Activated CD8-positive, alpha-beta T cell treated with anti-CD3 and anti-CD28 coated beads for 36 hours (primary cell): ENCODE results near the gene ICOS. TPM values are rescaled to one million over a fixed set of nuclear protein-coding genes. Genes with fewer than 3 reads are reported as not detected.

Experiments
- ATAC-seq: fragments of 200-7000 bp; cut with Tn5 transposase; one replicate; pipeline ENCODE4 v1.10.0; 2021; ENCODE audit warnings: mild to moderate bottlenecking, moderate library complexity
- CTCF ChIA-PET: fragments of 350-600 bp; sonication (Branson Sonifier 250); formaldehyde crosslinking; loops from one replicate; lab custom pipeline; 2021; ENCODE audit warnings: antibody characterized with exemption; lab: Charles Lee
- POLR2A ChIA-PET: fragments of 350-600 bp; sonication (Branson Sonifier 250); formaldehyde crosslinking; loops from one replicate; lab custom pipeline; 2021; ENCODE audit warnings: antibody characterized with exemption; lab: Charles Lee
- DNase-seq: peaks from one replicate; pipeline ENCODE4 v3.0.0-alpha.2; 2020
- H3K27ac Mint-ChIP-seq: one replicate; pipeline ENCODE4 v1.8.0; 2021; ENCODE audit warnings: mild to moderate bottlenecking, mixed read lengths
- H3K27me3 Mint-ChIP-seq: one replicate; pipeline ENCODE4 v1.8.0; 2021; ENCODE audit warnings: mixed read lengths
- H3K36me3 Mint-ChIP-seq: one replicate; pipeline ENCODE4 v1.8.0; 2021; ENCODE audit warnings: low read depth, mixed read lengths
- H3K4me1 Mint-ChIP-seq: one replicate; pipeline ENCODE4 v1.8.0; 2021; ENCODE audit warnings: low read depth, mixed read lengths
- H3K4me3 Mint-ChIP-seq: one replicate; pipeline ENCODE4 v1.8.0; 2021; ENCODE audit warnings: mild to moderate bottlenecking, moderate library complexity, mixed read lengths
- H3K9me3 Mint-ChIP-seq: one replicate; pipeline ENCODE4 v1.8.0; 2021; ENCODE audit warnings: mixed read lengths
- intact Hi-C: fragments of 100-400 bp; cut with micrococcal nuclease; formaldehyde crosslinking; loops from one replicate; pipeline ENCODE4 v1.10.0; 2022
- total RNA-seq, 2 experiments: library from RNA; stranded (reverse); gene quantifications; one replicate each; pipeline ENCODE4 v1.2.3, GENCODE V29; 2021
- TF ChIP-seq, protein P1 (sequence below): fragments of 200-600 bp; IDR thresholded peaks from one replicate; pipeline ENCODE4 v1.8.0; 2022; ENCODE audit warnings: antibody characterized with exemption, mild to moderate bottlenecking

Gene ICOS
- total RNA-seq, 2 experiments from 2014 or later = 55.0 to 55.6 TPM

DNA sequence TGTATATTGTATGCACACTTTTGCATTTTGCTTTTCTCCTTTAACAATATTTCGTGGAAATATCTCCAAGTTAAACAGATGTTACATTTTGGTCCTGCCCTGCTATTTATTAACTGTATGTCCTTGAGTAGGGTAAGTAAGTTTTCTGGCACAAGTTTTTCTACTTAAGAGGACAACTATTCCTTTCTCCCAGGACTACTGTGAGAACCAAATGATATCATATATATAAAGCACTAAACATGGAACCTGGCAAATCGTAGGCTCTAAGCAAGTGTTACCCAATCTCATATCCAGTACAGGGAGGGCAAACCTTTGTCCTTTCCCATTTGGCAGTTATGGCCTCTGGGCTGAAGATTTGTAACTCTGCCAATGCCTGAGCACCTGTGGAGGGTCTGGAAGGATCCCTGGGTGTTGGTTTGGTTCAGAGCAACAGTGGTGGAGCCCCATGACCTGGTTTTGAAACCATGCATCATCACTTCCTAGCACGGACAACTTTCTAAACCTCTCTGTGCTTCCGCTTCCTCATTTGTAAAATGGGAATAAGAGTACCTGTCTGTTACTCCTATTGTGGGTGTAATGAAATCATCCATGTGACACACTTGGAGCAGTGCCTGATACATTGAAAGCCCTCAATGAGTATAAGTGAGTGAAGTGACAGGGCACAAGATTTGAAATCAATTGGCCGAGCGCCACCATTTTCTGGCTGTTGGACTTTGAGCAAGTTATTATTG lies 28.3 kb upstream of the ICOS start:
- peaks cover 2% of the 10 kb centered on the region for H3K9me3 Mint-ChIP-seq
- H3K4me3 Mint-ChIP-seq = no peak overlapping the region
- DNase-seq (no peak), ATAC-seq (no peak)
- peaks cover 2% of the 10 kb centered on the region for H3K27me3 Mint-ChIP-seq
- POLR2A ChIA-PET = interaction anchor here (2.1 kb wide), 1 partner anchor 40 kb away, joined by 4 read pairs; no protein-coding TSS in a partner anchor
- H3K4me1 Mint-ChIP-seq = peaks cover 21% of the 10 kb centered on the region
- no peaks in the 10 kb centered on the region for H3K36me3 Mint-ChIP-seq
- CTCF ChIA-PET = interaction anchor here (2.5 to 3.1 kb wide), 3 partner anchors 39 to 92 kb away, joined by 15 to 48 read pairs (median 25); partner anchors contain the start of gene CTLA4
- H3K27ac Mint-ChIP-seq = no peak overlapping the region
- TF ChIP-seq, protein P1, sequence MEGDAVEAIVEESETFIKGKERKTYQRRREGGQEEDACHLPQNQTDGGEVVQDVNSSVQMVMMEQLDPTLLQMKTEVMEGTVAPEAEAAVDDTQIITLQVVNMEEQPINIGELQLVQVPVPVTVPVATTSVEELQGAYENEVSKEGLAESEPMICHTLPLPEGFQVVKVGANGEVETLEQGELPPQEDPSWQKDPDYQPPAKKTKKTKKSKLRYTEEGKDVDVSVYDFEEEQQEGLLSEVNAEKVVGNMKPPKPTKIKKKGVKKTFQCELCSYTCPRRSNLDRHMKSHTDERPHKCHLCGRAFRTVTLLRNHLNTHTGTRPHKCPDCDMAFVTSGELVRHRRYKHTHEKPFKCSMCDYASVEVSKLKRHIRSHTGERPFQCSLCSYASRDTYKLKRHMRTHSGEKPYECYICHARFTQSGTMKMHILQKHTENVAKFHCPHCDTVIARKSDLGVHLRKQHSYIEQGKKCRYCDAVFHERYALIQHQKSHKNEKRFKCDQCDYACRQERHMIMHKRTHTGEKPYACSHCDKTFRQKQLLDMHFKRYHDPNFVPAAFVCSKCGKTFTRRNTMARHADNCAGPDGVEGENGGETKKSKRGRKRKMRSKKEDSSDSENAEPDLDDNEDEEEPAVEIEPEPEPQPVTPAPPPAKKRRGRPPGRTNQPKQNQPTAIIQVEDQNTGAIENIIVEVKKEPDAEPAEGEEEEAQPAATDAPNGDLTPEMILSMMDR = no peak
- intact Hi-C loops = loop anchor here (2.0 to 5.0 kb wide), 2 partner anchors 49 to 91 kb away; no protein-coding TSS in a partner anchor

DNA sequence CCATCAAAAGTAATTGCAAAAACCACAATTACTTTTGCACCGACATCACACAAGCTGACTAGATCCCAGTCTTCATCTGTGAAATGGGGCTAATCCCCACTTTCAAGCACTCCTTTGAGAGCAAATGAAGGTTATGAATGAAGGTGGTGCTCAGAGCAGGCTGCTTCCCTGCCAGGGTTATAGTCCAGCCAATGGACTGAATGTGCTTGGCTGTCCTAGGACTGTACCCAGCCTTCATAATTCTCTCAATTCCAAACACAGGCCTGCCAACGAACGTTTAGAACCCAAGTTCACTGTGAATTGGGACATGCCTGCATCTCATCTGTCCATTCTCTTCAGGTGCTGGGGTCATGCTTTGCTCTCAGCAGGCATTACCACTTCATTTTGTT lies 27.8 kb upstream of the ICOS start:
- H3K36me3 Mint-ChIP-seq = no peaks in the 10 kb centered on the region
- H3K9me3 Mint-ChIP-seq = no peaks in the 10 kb centered on the region
- no peak overlapping the region for H3K4me3 Mint-ChIP-seq
- H3K27ac Mint-ChIP-seq = no peak overlapping the region
- TF ChIP-seq, protein P1 = no peak
- ChIA-PET CTCF (interaction anchor here (1.1 to 3.1 kb wide), 17 partner anchors 10 to 142 kb away, joined by 3 to 48 read pairs (median 8); partner anchors contain the start of gene CTLA4), POLR2A (interaction anchor here (1.0 to 2.1 kb wide), 5 partner anchors 31 to 115 kb away, joined by 3 to 11 read pairs (median 4); no protein-coding TSS in a partner anchor)
- peaks cover 3% of the 10 kb centered on the region for H3K27me3 Mint-ChIP-seq
- H3K4me1 Mint-ChIP-seq = peaks cover 21% of the 10 kb centered on the region
- ATAC-seq = no peak
- intact Hi-C loops = loop anchor here (2.0 to 5.0 kb wide), 2 partner anchors 50 to 91 kb away; no protein-coding TSS in a partner anchor
- DNase-seq = no peak

DNA sequence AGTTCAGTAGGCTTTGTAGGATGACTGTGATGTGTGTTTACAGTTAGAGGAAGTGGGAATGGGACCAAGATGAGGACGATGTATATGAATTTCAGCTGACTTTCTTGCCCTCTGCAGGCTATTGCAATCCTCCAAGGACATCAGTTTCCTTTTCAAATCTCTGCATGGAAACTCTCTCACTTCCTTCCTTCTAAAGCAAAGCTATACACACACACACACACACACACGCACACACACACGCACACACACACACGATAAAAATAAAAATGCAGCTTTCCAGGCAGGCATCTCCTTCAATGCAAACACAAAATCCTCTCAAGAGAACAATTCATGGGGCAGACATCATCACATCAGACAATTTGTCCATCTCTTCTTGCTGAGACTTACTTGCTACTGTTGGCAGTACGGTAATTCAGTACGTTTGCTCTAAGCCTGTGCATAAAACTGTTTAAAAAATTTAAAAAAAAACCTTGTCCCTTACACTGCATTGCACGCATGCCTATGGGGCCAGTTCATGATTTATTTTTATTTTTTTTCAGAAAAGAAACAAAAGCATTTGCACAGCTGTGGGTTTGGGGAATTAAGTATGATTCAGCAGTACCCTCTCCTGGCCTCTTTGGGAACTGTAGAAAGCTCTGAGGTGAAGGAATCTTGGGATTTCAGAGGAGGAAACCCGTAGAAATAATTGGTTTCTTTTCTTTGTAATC lies 27.1 kb upstream of the ICOS start:
- DNase-seq = peak; percentile 32
- no peak overlapping the region for H3K4me3 Mint-ChIP-seq

DNA sequence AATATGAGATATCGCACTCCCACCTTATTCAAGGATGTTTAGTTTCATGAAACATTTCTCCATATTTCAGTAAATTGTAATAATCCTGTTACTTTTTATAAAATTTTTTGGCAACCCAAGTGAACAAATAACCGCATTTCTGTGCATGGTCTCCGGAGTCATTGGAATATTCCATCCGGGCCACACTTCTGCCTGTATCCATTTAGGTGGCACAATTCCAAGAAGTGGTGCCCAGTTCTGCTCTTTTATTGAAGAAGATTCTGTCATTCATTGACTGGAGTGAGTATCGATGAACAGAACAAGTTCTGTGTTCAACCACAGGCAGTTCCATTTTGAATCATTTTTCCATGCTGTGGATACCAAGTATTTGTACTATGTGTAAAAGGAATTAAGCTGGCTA lies 26.6 kb upstream of the ICOS start:
- peaks cover 5% of the 10 kb centered on the region for H3K27me3 Mint-ChIP-seq
- peaks cover 31% of the 10 kb centered on the region for H3K4me1 Mint-ChIP-seq
- ChIA-PET CTCF (interaction anchor here (0.6 to 3.1 kb wide), 31 partner anchors 9 to 799 kb away, joined by 3 to 48 read pairs (median 5); partner anchors contain the start of gene CTLA4), POLR2A (interaction anchor here (0.6 to 2.1 kb wide), 9 partner anchors 12 to 414 kb away, joined by 3 to 11 read pairs (median 3); no protein-coding TSS in a partner anchor)
- TF ChIP-seq, protein P1 = peak; percentile 21
- intact Hi-C loops = loop anchor here (2.0 to 5.0 kb wide), 2 partner anchors 51 to 93 kb away; no protein-coding TSS in a partner anchor
- DNase-seq = no peak
- H3K36me3 Mint-ChIP-seq = no peaks in the 10 kb centered on the region
- H3K4me3 Mint-ChIP-seq = no peak overlapping the region
- ATAC-seq = peak; percentile 51
- H3K27ac Mint-ChIP-seq = no peak overlapping the region
- H3K9me3 Mint-ChIP-seq = no peaks in the 10 kb centered on the region

More for the DNA sequence above, 27.1 kb upstream of the ICOS start:
- Mint-ChIP-seq H3K9me3 (no peaks in the 10 kb centered on the region), H3K4me1 (peaks cover 26% of the 10 kb centered on the region), H3K27ac (peak overlapping the region; percentile 11), H3K27me3 (peaks cover 5% of the 10 kb centered on the region), H3K36me3 (no peaks in the 10 kb centered on the region)
- ATAC-seq = peak; percentile 83
- TF ChIP-seq, protein P1 = peak; percentile 96
- CTCF ChIA-PET = interaction anchor here (0.6 to 3.1 kb wide), 30 partner anchors 10 to 798 kb away, joined by 3 to 48 read pairs (median 6); partner anchors contain the start of gene CTLA4
- intact Hi-C loops = loop anchor here (2.0 to 5.0 kb wide), 2 partner anchors 51 to 92 kb away; no protein-coding TSS in a partner anchor
- POLR2A ChIA-PET = interaction anchor here (0.6 to 2.1 kb wide), 11 partner anchors 12 to 413 kb away, joined by 3 to 11 read pairs (median 3); no protein-coding TSS in a partner anchor
